GM06990 (cell line): Measurements from ENCODE around the gene TACR2.

Experiments
- DNase-seq: peaks from one replicate; pipeline ENCODE4 v3.0.0-alpha.2; 2011; ENCODE audit not compliant: insufficient read length; ENCODE audit errors: extremely low read depth
- H3K27me3 ChIP-seq: replicated peaks from 2 replicates; pipeline ENCODE4 v1.6.0; 2011; ENCODE audit warnings: low read length; ENCODE audit not compliant: control insufficient read depth, insufficient read depth
- H3K36me3 ChIP-seq: 2 replicates; pipeline ENCODE4 v1.5.1; 2011; ENCODE audit warnings: low read length; ENCODE audit not compliant: control insufficient read depth, insufficient read depth
- H3K4me3 ChIP-seq: replicated peaks from 2 replicates; pipeline ENCODE4 v1.5.1; 2011; ENCODE audit warnings: low read depth, mild to moderate bottlenecking, control low read depth, low read length
- CTCF ChIP-seq: IDR thresholded peaks from 2 replicates; pipeline ENCODE4 v1.5.1; 2011; ENCODE audit warnings: low read length, control low read depth, mild to moderate bottlenecking, inconsistent platforms; ENCODE audit not compliant: insufficient read depth, poor library complexity, severe bottlenecking

TACR2 gene

GRCh38 chr10:69359148-69359547 lies 57.6 kb downstream of the TACR2 start:
- TF ChIP-seq CTCF, result no peak
- no peak for DNase-seq
- H3K36me3 ChIP-seq, result peaks cover 9% of the 10 kb centered on the region
- H3K4me3 ChIP-seq, result no peak overlapping the region
- no peaks in the 10 kb centered on the region for H3K27me3 ChIP-seq

DNA sequence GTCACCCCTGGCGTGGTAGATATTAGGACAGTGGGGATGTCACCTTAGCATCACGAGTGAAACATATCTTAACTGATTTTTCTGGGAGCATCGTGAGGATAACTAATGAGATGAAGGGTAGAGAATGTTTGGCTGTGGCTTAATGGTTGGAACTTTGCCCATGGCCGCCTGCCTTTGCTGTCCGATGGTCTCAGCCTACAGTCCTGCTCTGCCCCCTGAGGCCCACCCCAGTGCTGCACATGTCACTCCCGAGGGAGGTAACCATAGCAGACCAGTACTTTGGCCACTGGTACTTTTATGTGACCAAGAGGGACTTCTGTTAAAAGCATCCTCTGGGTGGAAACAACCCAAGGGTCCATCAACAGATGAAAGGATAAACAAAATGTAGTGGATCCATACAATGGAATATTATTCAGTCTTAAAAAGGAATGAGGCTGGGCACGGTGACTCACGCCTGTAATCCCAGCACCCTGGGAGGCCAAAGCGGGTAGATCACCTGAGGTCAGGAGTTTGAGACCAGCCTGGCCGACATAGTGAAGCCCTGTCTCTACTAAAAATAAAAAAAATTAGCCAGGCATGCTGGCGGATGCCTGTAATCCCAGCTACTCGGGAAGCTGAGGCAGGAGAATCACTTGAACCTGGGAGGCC lies 58.4 kb downstream of the TACR2 start:
- Histone ChIP-seq H3K4me3 (no peak overlapping the region), H3K36me3 (peaks cover 9% of the 10 kb centered on the region), H3K27me3 (no peaks in the 10 kb centered on the region)
- TF ChIP-seq CTCF, result no peak
- no peak for DNase-seq

DNA sequence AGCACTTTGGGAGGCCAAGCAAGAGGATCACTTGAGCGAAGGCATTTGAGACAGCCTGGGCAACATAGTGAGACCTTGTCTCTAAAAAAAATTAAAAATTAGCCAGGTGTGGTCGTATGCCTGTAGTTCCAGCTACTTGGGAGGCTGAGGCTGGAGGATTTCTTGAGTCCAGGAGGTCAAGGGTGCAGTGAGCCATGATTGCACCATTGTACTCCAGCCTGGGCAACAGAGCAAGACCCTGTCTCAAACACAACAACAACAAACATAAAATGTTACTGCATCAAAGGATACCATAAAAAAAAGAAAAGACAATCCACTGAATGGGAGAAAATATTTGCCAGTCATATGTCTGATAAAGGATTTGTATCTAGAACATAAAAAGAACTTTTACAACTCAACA lies 60.5 kb downstream of the TACR2 start:
- peaks cover 7% of the 10 kb centered on the region for H3K36me3 ChIP-seq
- H3K27me3 ChIP-seq, result no peaks in the 10 kb centered on the region
- no peak overlapping the region for H3K4me3 ChIP-seq
- no peak for TF ChIP-seq CTCF
- DNase-seq, result no peak

GRCh38 chr10:69353977-69354635 lies 62.6 kb downstream of the TACR2 start:
- peaks cover 2% of the 10 kb centered on the region for H3K36me3 ChIP-seq
- no peak overlapping the region for H3K4me3 ChIP-seq
- H3K27me3 ChIP-seq, result no peaks in the 10 kb centered on the region
- DNase-seq, result no peak
- no peak for TF ChIP-seq CTCF
